Measurements from ENCODE around the gene AKAP13.
"Not testable (repeated sequence)": the region's sequence is repeated elsewhere in the genome, so short reads cannot be mapped to it uniquely, and the experiment has no call there.

Gene AKAP13

GRCh38 chr15:85349062-85349461 is 31.3 kb upstream of the AKAP13 start:
- DNase-seq (ENCODE audit: low read depth in 2 of 2, low spot score in 1 of 2): not testable (repeated sequence)

GRCh38 chr15:85350395-85350794 is 30.0 kb upstream of the AKAP13 start:
- no peak for DNase-seq (ENCODE audit: low read depth in 2 of 2, low spot score in 1 of 2)

- not testable (repeated sequence) for DNase-seq (ENCODE audit: low read depth in 2 of 2, low spot score in 1 of 2)
Measured at GRCh38 chr15:85351501-85351900, 28.9 kb upstream of the AKAP13 start.

- DNase-seq (ENCODE audit: low read depth in 2 of 2, low spot score in 1 of 2): no peak
Measured at GRCh38 chr15:85351965-85352364, 28.4 kb upstream of the AKAP13 start.

- no peak for DNase-seq (ENCODE audit: low read depth in 2 of 2, low spot score in 1 of 2)
Measured at GRCh38 chr15:85353516-85353915, 26.9 kb upstream of the AKAP13 start.

GRCh38 chr15:85354461-85354860 is 25.9 kb upstream of the AKAP13 start:
- DNase-seq (ENCODE audit: low read depth in 2 of 2, low spot score in 1 of 2): no peak

GRCh38 chr15:85354948-85355347 is 25.5 kb upstream of the AKAP13 start:
- DNase-seq (ENCODE audit: low read depth in 2 of 2, low spot score in 1 of 2): no peak

GRCh38 chr15:85356276-85356675 is 24.1 kb upstream of the AKAP13 start:
- DNase-seq (ENCODE audit: low read depth in 2 of 2, low spot score in 1 of 2): no peak

- DNase-seq (ENCODE audit: low read depth in 2 of 2, low spot score in 1 of 2): no peak
Measured at GRCh38 chr15:85361323-85361722, 19.1 kb upstream of the AKAP13 start.

- DNase-seq (ENCODE audit: low read depth in 2 of 2, low spot score in 1 of 2): no peak
Measured at GRCh38 chr15:85362436-85363081, 17.8 kb upstream of the AKAP13 start.

GRCh38 chr15:85365980-85366379 is 14.4 kb upstream of the AKAP13 start:
- no peak for DNase-seq (ENCODE audit: low read depth in 2 of 2, low spot score in 1 of 2)

GRCh38 chr15:85367741-85368140 is 12.7 kb upstream of the AKAP13 start:
- DNase-seq (ENCODE audit: low read depth in 2 of 2, low spot score in 1 of 2): no peak

GRCh38 chr15:85374831-85375230 is 5.6 kb upstream of the AKAP13 start:
- no peak for DNase-seq (ENCODE audit: low read depth in 2 of 2, low spot score in 1 of 2)

GRCh38 chr15:85377269-85377668 is 3.1 kb upstream of the AKAP13 start:
- DNase-seq (ENCODE audit: low read depth in 2 of 2, low spot score in 1 of 2): no peak

GRCh38 chr15:85377986-85378385 is 2.4 kb upstream of the AKAP13 start:
- no peak for DNase-seq (ENCODE audit: low read depth in 2 of 2, low spot score in 1 of 2)

GRCh38 chr15:85379403-85380131 is 836 bp upstream of the AKAP13 start:
- DNase-seq (ENCODE audit: low read depth in 2 of 2, low spot score in 1 of 2): peak in 1 of 2 donors; percentile 8

- peak in 1 of 2 donors; percentile 32 for DNase-seq (ENCODE audit: low read depth in 2 of 2, low spot score in 1 of 2)
Measured at GRCh38 chr15:85380812-85381642, 624 bp downstream of the AKAP13 start.

GRCh38 chr15:85381850-85382751 is 1.7 kb downstream of the AKAP13 start:
- DNase-seq (ENCODE audit: low read depth in 2 of 2, low spot score in 1 of 2): no peak

GRCh38 chr15:85382942-85383341 is 2.5 kb downstream of the AKAP13 start:
- DNase-seq (ENCODE audit: low read depth in 2 of 2, low spot score in 1 of 2): no peak

GRCh38 chr15:85383470-85384148 is 3.2 kb downstream of the AKAP13 start:
- no peak for DNase-seq (ENCODE audit: low read depth in 2 of 2, low spot score in 1 of 2)

Measured in stimulated activated CD8-positive, alpha-beta memory T cell treated with anti-CD3 and anti-CD28 coated beads, Interleukin-4, amount 100 ng/mL, for 4 hours (primary cell).